ENCODE data around the gene GPS1. TPM values are rescaled to one million over a fixed set of nuclear protein-coding genes. Genes with fewer than 3 reads are reported as not detected.

Gene GPS1
- total and polyA plus RNA-seq, 9 of the 15 experiments (the other 6 are each of a cell fraction or from before 2014, with no cell fraction given), result 3.1 to 167 (median 69.9) TPM

GRCh38 chr17:82064433-82065192 lies 12.9 kb downstream of the GPS1 start:
- ChIA-PET CTCF (ENCODE audit: low intra/inter-chr PET ratio) (no interaction called here), POLR2A (interaction anchor here (0.6 to 3.9 kb wide), 5 partner anchors 12 to 231 kb away, joined by 3 to 24 read pairs (median 4); partner anchors contain the start of gene FASN)
- Histone ChIP-seq H2AFZ (ENCODE audit: low read depth, low read length) (no peak overlapping the region), H3K9me3 (replicated peaks; ENCODE audit: control insufficient read depth, insufficient read depth, low read depth, low read length) (no peaks in the 10 kb centered on the region), H3K36me3 (ENCODE audit: control insufficient read depth, insufficient read depth, low read length) (peaks cover 48% of the 10 kb centered on the region; the same call in 2 of the 3 replicates), H3K9ac (ENCODE audit: insufficient read depth in 1 of 2, low read depth in 2 of 2, low read length in 2 of 2) (peak overlapping the region; percentile 98 to 100), H3K4me2 (ENCODE audit: insufficient read depth, low read length) (peak overlapping the region; percentile 91), H3K27ac (ENCODE audit: extremely low read depth, low read depth, low read length) (peak overlapping the region; percentile 79), H4K20me1 (replicated peaks; ENCODE audit: control insufficient read depth, insufficient read depth, low read length) (no peaks in the 10 kb centered on the region; the same call in 1 of the 2 replicates), H3K79me2 (ENCODE audit: control insufficient read depth, insufficient read depth, low read length) (peaks cover 28% of the 10 kb centered on the region), H3K27me3 (ENCODE audit: control insufficient read depth in 2 of 2, insufficient read depth in 2 of 2, low read length in 2 of 2) (no peaks in the 10 kb centered on the region), H3K9me1 (ENCODE audit: control insufficient read depth, insufficient read depth, low read length) (no peaks in the 10 kb centered on the region), H3K4me1 (replicated peaks in 1 of 2; ENCODE audit: control insufficient read depth in 2 of 2, insufficient read depth in 2 of 2, low read length in 2 of 2) (peaks cover 3 to 62% of the 10 kb centered on the region in 2 experiments; a peak in 3 of 5 replicates), H3K4me3 (peak overlapping the region; percentile 99)
- BruUV-seq (replicated peaks), result TSS peak; percentile 61
- ATAC-seq (no peak), DNase-seq (ENCODE audit: extremely low read depth in 1 of 4, low spot score in 3 of 4) (no peak), FAIRE-seq (no peak)
- intact Hi-C loops (cut with micrococcal nuclease) (no loop called here), in situ Hi-C loops (cut with MboI) (no loop called here)
- WGBS (ENCODE audit: insufficient coverage, low coverage, missing lambda C conversion rate), result 34% methylated on average over 17 of the region's 36 CpGs
- TF ChIP-seq CBFB (CRISPR knock-in tag; IDR thresholded peaks at IDR 0.05) (0 out of 2 replicates have a peak, but pooled peaks have one; percentile 59), ATF6 (CRISPR knock-in tag; IDR thresholded peaks at IDR 0.05) (no peak), CEBPG (CRISPR knock-in tag; IDR thresholded peaks at IDR 0.05) (no peak), CEBPG (tag; conservative IDR thresholded peaks at IDR 0.05 in 1 of 2, IDR thresholded peaks at IDR 0.05 in 1 of 2) (no peak), RBM14 (IDR thresholded peaks at IDR 0.05; ENCODE audit: borderline replicate concordance, insufficient read depth, low read depth, low read length) (0 out of 2 replicates have a peak, but pooled peaks have one; percentile 19), RBFOX2 (IDR thresholded peaks at IDR 0.05; ENCODE audit: low read depth, low read length) (peak; percentile 15), HMGXB4 (CRISPR knock-in tag; IDR thresholded peaks at IDR 0.05) (0 out of 2 replicates have a peak, but pooled peaks have one; percentile 5), ZBTB33 (CRISPR knock-in tag; IDR thresholded peaks at IDR 0.05) (0 out of 2 replicates have a peak, but pooled peaks have one; percentile 10), ARID4B (CRISPR knock-in tag; IDR thresholded peaks at IDR 0.05) (0 out of 2 replicates have a peak, but pooled peaks have one; percentile 14)

Data from K562 (cell line).